CMK (cell line): ENCODE data around the gene TPSG1.
"Not testable (repeated sequence)": the region's sequence is repeated elsewhere in the genome, so short reads cannot be mapped to it uniquely, and the experiment has no call there.

Experiments
- DNase-seq: peaks from one replicate; pipeline ENCODE4 v3.0.0-alpha.2; 2010; ENCODE audit warnings: low read depth

The TPSG1 gene

GRCh38 chr16:1215574-1216295, 9.3 kb downstream of the TPSG1 start:
- no peak for DNase-seq

GRCh38 chr16:1214719-1215118, 10.3 kb downstream of the TPSG1 start:
- no peak for DNase-seq

GRCh38 chr16:1213796-1214372, 11.2 kb downstream of the TPSG1 start:
- no peak for DNase-seq

- DNase-seq = no peak
Observed at GRCh38 chr16:1213231-1213630, 11.8 kb downstream of the TPSG1 start.

GRCh38 chr16:1212616-1213194, 12.4 kb downstream of the TPSG1 start:
- no peak for DNase-seq

GRCh38 chr16:1211451-1212268, 13.4 kb downstream of the TPSG1 start:
- no peak for DNase-seq

- DNase-seq = no peak
Observed at GRCh38 chr16:1210461-1210860, 14.6 kb downstream of the TPSG1 start.

- DNase-seq = no peak
Observed at GRCh38 chr16:1209081-1209480, 16.0 kb downstream of the TPSG1 start.

GRCh38 chr16:1208239-1208830, 16.7 kb downstream of the TPSG1 start:
- DNase-seq = peak; percentile 54

GRCh38 chr16:1206786-1207185, 18.3 kb downstream of the TPSG1 start:
- no peak for DNase-seq

- DNase-seq = no peak
Observed at GRCh38 chr16:1206326-1206725, 18.7 kb downstream of the TPSG1 start.

- DNase-seq = no peak
Observed at GRCh38 chr16:1204933-1205332, 20.1 kb downstream of the TPSG1 start.

- no peak for DNase-seq
Observed at GRCh38 chr16:1202274-1202673, 22.8 kb downstream of the TPSG1 start.

GRCh38 chr16:1201444-1201843, 23.6 kb downstream of the TPSG1 start:
- no peak for DNase-seq

GRCh38 chr16:1200014-1200627, 24.9 kb downstream of the TPSG1 start:
- no peak for DNase-seq

- no peak for DNase-seq
Observed at GRCh38 chr16:1199347-1200013, 25.6 kb downstream of the TPSG1 start.

GRCh38 chr16:1198671-1199346, 26.3 kb downstream of the TPSG1 start:
- DNase-seq = not testable (repeated sequence)

- DNase-seq = no peak
Observed at GRCh38 chr16:1198194-1198593, 26.9 kb downstream of the TPSG1 start.

- DNase-seq = no peak
Observed at GRCh38 chr16:1197237-1197866, 27.7 kb downstream of the TPSG1 start.

- no peak for DNase-seq
Observed at GRCh38 chr16:1196494-1196893, 28.6 kb downstream of the TPSG1 start.

- DNase-seq = no peak
Observed at GRCh38 chr16:1195393-1195666, 29.7 kb downstream of the TPSG1 start.
